ENCODE data around the gene WNT6.

WNT6 gene

GRCh38 chr2:218871345-218872302, 12.0 kb downstream of the WNT6 start:
- H3K9me3 ChIP-seq (ENCODE audit: severe bottlenecking), result no peaks in the 10 kb centered on the region
- no peak overlapping the region for H3K4me3 ChIP-seq (ENCODE audit: low read depth, low read length)
- H3K27ac ChIP-seq, result no peak overlapping the region
- H3K36me3 ChIP-seq, result no peaks in the 10 kb centered on the region
- no peak for TF ChIP-seq CTCF (IDR thresholded peaks at IDR 0.05; ENCODE audit: low read depth, low read length)
- no peak for DNase-seq
- no peaks in the 10 kb centered on the region for H3K27me3 ChIP-seq (ENCODE audit: insufficient read depth, low read depth, severe bottlenecking)

- Histone ChIP-seq H3K27ac (no peak overlapping the region), H3K27me3 (ENCODE audit: insufficient read depth, low read depth, severe bottlenecking) (no peaks in the 10 kb centered on the region), H3K4me3 (ENCODE audit: low read depth, low read length) (no peak overlapping the region), H3K9me3 (ENCODE audit: severe bottlenecking) (no peaks in the 10 kb centered on the region), H3K36me3 (no peaks in the 10 kb centered on the region)
- no peak for DNase-seq
- TF ChIP-seq CTCF (IDR thresholded peaks at IDR 0.05; ENCODE audit: low read depth, low read length), result no peak
These were observed 13.2 kb downstream of the WNT6 start for GRCh38 chr2:218872645-218873358.

- Histone ChIP-seq H3K27ac (no peak overlapping the region), H3K36me3 (no peaks in the 10 kb centered on the region), H3K27me3 (ENCODE audit: insufficient read depth, low read depth, severe bottlenecking) (no peaks in the 10 kb centered on the region), H3K9me3 (ENCODE audit: severe bottlenecking) (no peaks in the 10 kb centered on the region), H3K4me3 (ENCODE audit: low read depth, low read length) (no peak overlapping the region)
- DNase-seq, result no peak
- TF ChIP-seq CTCF (IDR thresholded peaks at IDR 0.05; ENCODE audit: low read depth, low read length), result no peak
These were observed 14.0 kb downstream of the WNT6 start for GRCh38 chr2:218873359-218874194.

GRCh38 chr2:218875692-218876246, 16.2 kb downstream of the WNT6 start:
- no peak for TF ChIP-seq CTCF (IDR thresholded peaks at IDR 0.05; ENCODE audit: low read depth, low read length)
- no peaks in the 10 kb centered on the region for H3K27me3 ChIP-seq (ENCODE audit: insufficient read depth, low read depth, severe bottlenecking)
- no peak for DNase-seq
- no peaks in the 10 kb centered on the region for H3K36me3 ChIP-seq
- H3K9me3 ChIP-seq (ENCODE audit: severe bottlenecking), result no peaks in the 10 kb centered on the region
- no peak overlapping the region for H3K27ac ChIP-seq
- no peak overlapping the region for H3K4me3 ChIP-seq (ENCODE audit: low read depth, low read length)

DNA sequence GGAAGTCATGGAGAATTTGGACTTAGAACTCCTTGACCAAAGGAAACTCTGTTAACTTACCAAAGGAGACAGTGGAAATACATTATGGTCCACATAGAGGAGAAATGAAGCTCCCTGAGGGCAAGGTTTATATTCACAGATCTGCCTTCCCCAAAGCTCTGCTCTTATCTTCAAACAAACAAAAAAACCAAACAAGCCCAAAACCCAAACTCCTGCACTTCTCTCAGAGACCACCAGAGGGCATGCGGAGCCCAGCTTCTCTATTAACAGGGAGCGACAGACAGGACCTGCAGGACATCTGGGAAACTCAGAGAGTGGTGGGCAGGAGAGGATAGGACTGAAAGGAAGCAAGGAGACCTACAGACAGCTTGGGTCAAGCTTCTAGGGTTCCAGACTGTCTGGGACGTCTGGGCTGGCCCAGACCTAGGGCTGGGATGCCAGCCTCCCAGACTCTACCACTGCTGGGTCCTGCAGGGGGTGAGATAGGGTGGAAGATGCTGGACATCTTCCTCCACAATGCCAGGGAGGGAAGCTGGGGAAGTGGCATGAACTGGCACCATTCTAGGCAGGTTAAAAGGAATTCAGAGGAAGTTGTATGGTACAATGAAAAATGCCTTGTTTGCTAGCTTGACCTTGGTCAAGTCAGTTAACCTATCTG, 17.1 kb downstream of the WNT6 start:
- peak; percentile 88 for TF ChIP-seq CTCF (IDR thresholded peaks at IDR 0.05; ENCODE audit: low read depth, low read length)
- Histone ChIP-seq H3K36me3 (no peaks in the 10 kb centered on the region), H3K9me3 (ENCODE audit: severe bottlenecking) (no peaks in the 10 kb centered on the region), H3K27ac (peak overlapping the region; percentile 85), H3K4me3 (ENCODE audit: low read depth, low read length) (no peak overlapping the region), H3K27me3 (ENCODE audit: insufficient read depth, low read depth, severe bottlenecking) (no peaks in the 10 kb centered on the region)
- peak; percentile 79 for DNase-seq

Data from WERI-Rb-1 (cell line).